ENCODE results near the gene WDR90. TPM values are rescaled to one million over a fixed set of nuclear protein-coding genes. Genes with fewer than 3 reads are reported as not detected.

WDR90 gene
- total and polyA plus RNA-seq, 2 of the 13 experiments (the other 11 are each of a cell fraction or from before 2014, with no cell fraction given): 14.9 to 28.9 TPM

DNA sequence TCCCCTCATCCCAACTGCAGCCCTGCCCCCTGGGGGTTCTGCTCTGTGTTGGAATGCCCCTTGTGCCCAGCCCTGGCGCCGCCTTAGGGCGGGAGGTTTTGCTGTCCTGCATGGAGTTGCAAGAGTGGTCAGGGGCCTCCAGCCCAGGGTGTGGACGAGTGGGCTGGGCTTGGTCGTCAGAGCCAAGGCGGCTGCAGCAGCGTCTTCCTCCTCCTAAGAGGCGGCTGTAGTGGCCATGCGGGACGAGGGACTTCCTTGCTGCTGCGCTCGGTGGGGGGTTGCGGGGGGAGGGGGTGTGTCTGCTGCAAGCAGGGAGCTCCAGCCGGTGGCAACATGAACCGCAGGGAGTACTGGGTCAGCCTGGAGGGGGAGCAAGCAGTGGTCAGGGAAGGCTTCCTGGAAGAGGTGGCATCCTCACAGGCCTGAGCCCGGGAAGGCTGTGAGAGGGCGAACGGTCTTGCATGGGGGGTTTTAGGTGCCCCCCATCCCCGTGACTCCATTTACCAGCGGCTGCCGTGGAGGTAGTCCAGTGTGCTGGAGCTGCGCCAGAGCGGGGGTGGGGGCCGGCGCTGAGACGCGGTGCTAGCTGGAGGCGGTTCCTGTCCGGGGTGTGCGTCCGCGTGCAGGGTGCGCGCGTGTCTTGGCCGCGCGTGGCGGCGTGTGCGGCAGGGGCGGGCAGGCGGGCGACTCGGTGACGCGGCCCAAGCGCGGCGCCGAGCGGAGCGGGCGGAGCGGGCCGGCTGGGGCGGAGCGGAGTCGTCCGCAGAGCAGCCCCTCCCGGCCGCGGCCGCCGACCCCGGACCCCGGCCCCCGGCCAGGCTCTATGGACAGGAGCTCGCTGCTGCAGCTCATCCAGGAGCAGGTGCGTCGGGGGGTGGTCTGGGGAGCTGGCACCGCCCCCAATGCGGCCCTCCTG is 26.1 kb downstream of the WDR90 start, which contains the start of gene RHBDL1 (continued):
- TF ChIP-seq, protein P1, sequence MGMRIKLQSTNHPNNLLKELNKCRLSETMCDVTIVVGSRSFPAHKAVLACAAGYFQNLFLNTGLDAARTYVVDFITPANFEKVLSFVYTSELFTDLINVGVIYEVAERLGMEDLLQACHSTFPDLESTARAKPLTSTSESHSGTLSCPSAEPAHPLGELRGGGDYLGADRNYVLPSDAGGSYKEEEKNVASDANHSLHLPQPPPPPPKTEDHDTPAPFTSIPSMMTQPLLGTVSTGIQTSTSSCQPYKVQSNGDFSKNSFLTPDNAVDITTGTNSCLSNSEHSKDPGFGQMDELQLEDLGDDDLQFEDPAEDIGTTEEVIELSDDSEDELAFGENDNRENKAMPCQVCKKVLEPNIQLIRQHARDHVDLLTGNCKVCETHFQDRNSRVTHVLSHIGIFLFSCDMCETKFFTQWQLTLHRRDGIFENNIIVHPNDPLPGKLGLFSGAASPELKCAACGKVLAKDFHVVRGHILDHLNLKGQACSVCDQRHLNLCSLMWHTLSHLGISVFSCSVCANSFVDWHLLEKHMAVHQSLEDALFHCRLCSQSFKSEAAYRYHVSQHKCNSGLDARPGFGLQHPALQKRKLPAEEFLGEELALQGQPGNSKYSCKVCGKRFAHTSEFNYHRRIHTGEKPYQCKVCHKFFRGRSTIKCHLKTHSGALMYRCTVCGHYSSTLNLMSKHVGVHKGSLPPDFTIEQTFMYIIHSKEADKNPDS (CRISPR knock-in tag; IDR thresholded peaks at IDR 0.05): no peak
- TF ChIP-seq ZIK1 (CRISPR knock-in tag; IDR thresholded peaks at IDR 0.05; ENCODE audit: borderline replicate concordance, low read depth): 0 out of 2 replicates have a peak, but pooled peaks have one; percentile 36
- no peak for TF ChIP-seq RXRB (CRISPR knock-in tag; IDR thresholded peaks at IDR 0.05; ENCODE audit: borderline replicate concordance)
- TF ChIP-seq HDAC6 (IDR thresholded peaks at IDR 0.05; ENCODE audit: low read depth, low read length): no peak
- no peak for TF ChIP-seq PAX8 (CRISPR knock-in tag; IDR thresholded peaks at IDR 0.05; ENCODE audit: borderline replicate concordance)
- TF ChIP-seq ZBTB3 (CRISPR knock-in tag; IDR thresholded peaks at IDR 0.05; ENCODE audit: borderline replicate concordance, low read depth): no peak
- TF ChIP-seq ZNF616 (CRISPR knock-in tag; IDR thresholded peaks at IDR 0.05; ENCODE audit: low read depth): no peak
- no peak for TF ChIP-seq IKZF4 (CRISPR knock-in tag; IDR thresholded peaks at IDR 0.05; ENCODE audit: borderline replicate concordance, low read depth, not compliant biosample characterization)
- TF ChIP-seq TBP (CRISPR knock-in tag; IDR thresholded peaks at IDR 0.05): no peak
- TF ChIP-seq, protein P2, sequence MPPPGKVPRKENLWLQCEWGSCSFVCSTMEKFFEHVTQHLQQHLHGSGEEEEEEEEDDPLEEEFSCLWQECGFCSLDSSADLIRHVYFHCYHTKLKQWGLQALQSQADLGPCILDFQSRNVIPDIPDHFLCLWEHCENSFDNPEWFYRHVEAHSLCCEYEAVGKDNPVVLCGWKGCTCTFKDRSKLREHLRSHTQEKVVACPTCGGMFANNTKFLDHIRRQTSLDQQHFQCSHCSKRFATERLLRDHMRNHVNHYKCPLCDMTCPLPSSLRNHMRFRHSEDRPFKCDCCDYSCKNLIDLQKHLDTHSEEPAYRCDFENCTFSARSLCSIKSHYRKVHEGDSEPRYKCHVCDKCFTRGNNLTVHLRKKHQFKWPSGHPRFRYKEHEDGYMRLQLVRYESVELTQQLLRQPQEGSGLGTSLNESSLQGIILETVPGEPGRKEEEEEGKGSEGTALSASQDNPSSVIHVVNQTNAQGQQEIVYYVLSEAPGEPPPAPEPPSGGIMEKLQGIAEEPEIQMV (CRISPR knock-in tag; IDR thresholded peaks at IDR 0.05; ENCODE audit: low read depth): no peak
- TF ChIP-seq ERF (CRISPR knock-in tag; IDR thresholded peaks at IDR 0.05): no peak
- no peak for TF ChIP-seq ZNF761 (CRISPR knock-in tag; conservative IDR thresholded peaks at IDR 0.05)
- peak; percentile 36 for TF ChIP-seq SALL1 (CRISPR knock-in tag; IDR thresholded peaks at IDR 0.05)
- peak; percentile 51 for TF ChIP-seq TAF15 (IDR thresholded peaks at IDR 0.05; ENCODE audit: low read depth, low read length, poor library complexity, severe bottlenecking)
- no peak for TF ChIP-seq ETV5 (CRISPR knock-in tag; IDR thresholded peaks at IDR 0.05; ENCODE audit: borderline replicate concordance)
- 0 out of 2 replicates have a peak, but pooled peaks have one; percentile 28 for TF ChIP-seq ZNF205 (CRISPR knock-in tag; IDR thresholded peaks at IDR 0.05)
- no peak for TF ChIP-seq ZNF543 (CRISPR knock-in tag; IDR thresholded peaks at IDR 0.05)
- peak; percentile 13; the same call in 1 of the 2 replicates for TF ChIP-seq ZNF768 (CRISPR knock-in tag; IDR thresholded peaks at IDR 0.05)
- TF ChIP-seq ZNF841 (CRISPR knock-in tag; IDR thresholded peaks at IDR 0.05; ENCODE audit: borderline replicate concordance): no peak
- no peak for TF ChIP-seq ZNF644 (CRISPR knock-in tag; IDR thresholded peaks at IDR 0.05; ENCODE audit: low read depth)
- TF ChIP-seq BORCS8-MEF2B (CRISPR knock-in tag; IDR thresholded peaks at IDR 0.05): peak; percentile 39; the same call in 1 of the 2 replicates
- TF ChIP-seq, protein P3, sequence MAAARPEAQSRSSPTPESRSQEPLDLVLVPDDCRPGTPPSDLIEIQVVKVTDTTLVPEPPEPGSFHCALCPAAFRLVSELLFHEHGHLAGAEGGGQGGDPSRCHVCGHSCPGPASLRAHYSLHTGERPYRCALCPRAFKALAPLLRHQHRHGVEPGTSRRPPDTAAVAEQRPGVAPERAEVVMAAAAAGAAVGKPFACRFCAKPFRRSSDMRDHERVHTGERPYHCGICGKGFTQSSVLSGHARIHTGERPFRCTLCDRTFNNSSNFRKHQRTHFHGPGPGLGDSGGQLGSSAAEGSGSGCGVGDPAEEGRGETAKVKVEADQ (CRISPR knock-in tag; IDR thresholded peaks at IDR 0.05; ENCODE audit: borderline replicate concordance): no peak
- no peak for TF ChIP-seq TBL1XR1 (IDR thresholded peaks at IDR 0.05; ENCODE audit: borderline replicate concordance, low read length, partially characterized antibody)
- TF ChIP-seq PCBP1 (IDR thresholded peaks at IDR 0.05; ENCODE audit: borderline replicate concordance, low read depth, low read length): 0 out of 2 replicates have a peak, but pooled peaks have one; percentile 44
